Kidney epithelial cell (primary cell): ENCODE results near the gene CREB5. TPM values are rescaled to one million over a fixed set of nuclear protein-coding genes. Genes with fewer than 3 reads are reported as not detected.

Experiments
- DNase-seq: peaks from one replicate; pipeline ENCODE4 v3.0.0-alpha.2; 2010; ENCODE audit warnings: low read depth
- H3K27me3 ChIP-seq: 2 replicates; pipeline ENCODE4 v1.6.0; 2011; ENCODE audit warnings: low read length; ENCODE audit not compliant: control insufficient read depth, insufficient read depth
- H3K36me3 ChIP-seq: 2 replicates; pipeline ENCODE4 v1.5.1; 2011; ENCODE audit warnings: low read length; ENCODE audit not compliant: control insufficient read depth, insufficient read depth
- H3K4me3 ChIP-seq: 2 replicates; pipeline ENCODE4 v1.5.1; 2011; ENCODE audit warnings: low read depth, mild to moderate bottlenecking, control low read depth, low read length
- CTCF ChIP-seq: IDR thresholded peaks from 2 replicates; pipeline ENCODE4 v1.5.1; 2011; ENCODE audit warnings: mild to moderate bottlenecking, moderate library complexity, low read length, control low read depth, inconsistent platforms; ENCODE audit not compliant: insufficient read depth, poor library complexity, severe bottlenecking
- total RNA-seq: library from RNA; depleted of rRNA; stranded (reverse); fragments of >200 nt; gene quantifications from 2 replicates; pipeline ENCODE4 v1.2.3, GENCODE V29; 2015

The CREB5 gene
- total RNA-seq, 1 donor from 2014 or later = 27.9 TPM

GRCh38 chr7:28745351-28745750 is 333.0 kb downstream of the CREB5 start:
- TF ChIP-seq CTCF = no peak
- no peak for DNase-seq
- no peaks in the 10 kb centered on the region for H3K27me3 ChIP-seq
- H3K4me3 ChIP-seq = no peak overlapping the region
- no peaks in the 10 kb centered on the region for H3K36me3 ChIP-seq

GRCh38 chr7:28747404-28747803 is 335.1 kb downstream of the CREB5 start:
- TF ChIP-seq CTCF = no peak
- DNase-seq = no peak
- no peaks in the 10 kb centered on the region for H3K27me3 ChIP-seq
- no peaks in the 10 kb centered on the region for H3K36me3 ChIP-seq
- H3K4me3 ChIP-seq = no peak overlapping the region

- DNase-seq = no peak
- H3K36me3 ChIP-seq = no peaks in the 10 kb centered on the region
- no peaks in the 10 kb centered on the region for H3K27me3 ChIP-seq
- TF ChIP-seq CTCF = no peak
- no peak overlapping the region for H3K4me3 ChIP-seq
Measured at GRCh38 chr7:28747854-28748253, 335.5 kb downstream of the CREB5 start.

- H3K27me3 ChIP-seq = no peaks in the 10 kb centered on the region
- no peaks in the 10 kb centered on the region for H3K36me3 ChIP-seq
- no peak for DNase-seq
- no peak overlapping the region for H3K4me3 ChIP-seq
- TF ChIP-seq CTCF = no peak
Measured at GRCh38 chr7:28748346-28748745, 336.0 kb downstream of the CREB5 start.

- no peak for DNase-seq
- no peaks in the 10 kb centered on the region for H3K27me3 ChIP-seq
Measured at GRCh38 chr7:28748933-28749584, 336.7 kb downstream of the CREB5 start.

More at GRCh38 chr7:28748933-28749584, 336.7 kb downstream of the CREB5 start:
- Histone ChIP-seq H3K36me3 (no peaks in the 10 kb centered on the region), H3K4me3 (no peak overlapping the region)
- no peak for TF ChIP-seq CTCF
